OCI-LY3 (cell line): Measurements from ENCODE around the gene BNIP2.

Source experiments
- EZH2phosphoT487 ChIP-seq: fragments of 200-600 bp; shearing (Covaris generic); IDR thresholded peaks from 2 replicates; pipeline ENCODE4 v1.6.1; 2018; ENCODE audit warnings: antibody characterized with exemption, mixed run types, low read depth
- TF ChIP-seq, protein P1 (sequence below): fragments of 200-600, 300-600 bp; sonication (generic); IDR thresholded peaks from 2 replicates; pipeline ENCODE4 v1.5.1; 2014; ENCODE audit warnings: antibody characterized with exemption, low read length, low read depth

DNA sequence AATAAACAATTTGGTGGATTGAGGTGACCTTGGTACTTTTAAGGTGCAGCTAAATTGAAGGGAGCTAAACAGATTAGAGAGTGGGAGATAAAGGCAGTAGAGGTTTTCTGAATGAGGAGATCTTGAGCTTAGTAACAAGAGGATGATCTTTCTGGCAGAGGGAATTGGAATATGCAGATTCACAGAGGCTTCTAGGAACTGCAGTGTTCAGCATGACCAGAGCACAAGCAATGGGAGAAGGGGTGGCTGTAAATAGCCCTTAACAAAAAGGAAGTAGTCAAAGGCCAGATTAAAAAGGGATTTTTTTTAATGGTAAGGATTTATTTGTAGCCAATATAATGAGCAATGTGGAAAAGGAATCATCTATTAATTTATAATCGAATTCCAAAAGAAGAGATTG, 5.7 kb upstream of the BNIP2 start:
- TF ChIP-seq, protein P1, sequence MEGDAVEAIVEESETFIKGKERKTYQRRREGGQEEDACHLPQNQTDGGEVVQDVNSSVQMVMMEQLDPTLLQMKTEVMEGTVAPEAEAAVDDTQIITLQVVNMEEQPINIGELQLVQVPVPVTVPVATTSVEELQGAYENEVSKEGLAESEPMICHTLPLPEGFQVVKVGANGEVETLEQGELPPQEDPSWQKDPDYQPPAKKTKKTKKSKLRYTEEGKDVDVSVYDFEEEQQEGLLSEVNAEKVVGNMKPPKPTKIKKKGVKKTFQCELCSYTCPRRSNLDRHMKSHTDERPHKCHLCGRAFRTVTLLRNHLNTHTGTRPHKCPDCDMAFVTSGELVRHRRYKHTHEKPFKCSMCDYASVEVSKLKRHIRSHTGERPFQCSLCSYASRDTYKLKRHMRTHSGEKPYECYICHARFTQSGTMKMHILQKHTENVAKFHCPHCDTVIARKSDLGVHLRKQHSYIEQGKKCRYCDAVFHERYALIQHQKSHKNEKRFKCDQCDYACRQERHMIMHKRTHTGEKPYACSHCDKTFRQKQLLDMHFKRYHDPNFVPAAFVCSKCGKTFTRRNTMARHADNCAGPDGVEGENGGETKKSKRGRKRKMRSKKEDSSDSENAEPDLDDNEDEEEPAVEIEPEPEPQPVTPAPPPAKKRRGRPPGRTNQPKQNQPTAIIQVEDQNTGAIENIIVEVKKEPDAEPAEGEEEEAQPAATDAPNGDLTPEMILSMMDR = no peak
- TF ChIP-seq EZH2phosphoT487 = no peak
